Pons (tissue), 1 donor: Measurements from ENCODE around the gene GALNT2.
A peak's percentile ranks its signal among the peaks of the same experiment; 100 is the strongest.

Experiments
- DNase-seq: peaks from one replicate; pipeline ENCODE4 v3.0.0-alpha.2; 2016; ENCODE audit warnings: low spot score

Gene GALNT2

GRCh38 chr1:230129341-230129740, 62.3 kb downstream of the GALNT2 start:
- no peak for DNase-seq

- DNase-seq, result no peak
These were observed 63.3 kb downstream of the GALNT2 start for GRCh38 chr1:230130172-230130944.

GRCh38 chr1:230131457-230131856, 64.4 kb downstream of the GALNT2 start:
- no peak for DNase-seq

GRCh38 chr1:230132758-230133157, 65.7 kb downstream of the GALNT2 start:
- no peak for DNase-seq

GRCh38 chr1:230135726-230136125, 68.7 kb downstream of the GALNT2 start:
- DNase-seq, result no peak

- DNase-seq, result no peak
These were observed 69.7 kb downstream of the GALNT2 start for GRCh38 chr1:230136453-230137336.

- DNase-seq, result no peak
These were observed 70.3 kb downstream of the GALNT2 start for GRCh38 chr1:230137337-230137815.

- no peak for DNase-seq
These were observed 71.7 kb downstream of the GALNT2 start for GRCh38 chr1:230138561-230139239.

- no peak for DNase-seq
These were observed 72.3 kb downstream of the GALNT2 start for GRCh38 chr1:230139315-230139714.

- no peak for DNase-seq
These were observed 72.7 kb downstream of the GALNT2 start for GRCh38 chr1:230139741-230140140.

- DNase-seq, result no peak
These were observed 73.4 kb downstream of the GALNT2 start for GRCh38 chr1:230140221-230141020.

GRCh38 chr1:230141021-230141648, 74.1 kb downstream of the GALNT2 start:
- no peak for DNase-seq

- no peak for DNase-seq
These were observed 75.0 kb downstream of the GALNT2 start for GRCh38 chr1:230141797-230142607.

- DNase-seq, result no peak
These were observed 75.7 kb downstream of the GALNT2 start for GRCh38 chr1:230142608-230143210.

GRCh38 chr1:230143534-230143933, 76.5 kb downstream of the GALNT2 start:
- DNase-seq, result peak; percentile 62

GRCh38 chr1:230144010-230144614, 77.1 kb downstream of the GALNT2 start:
- no peak for DNase-seq

- no peak for DNase-seq
These were observed 77.9 kb downstream of the GALNT2 start for GRCh38 chr1:230144758-230145504.

GRCh38 chr1:230145505-230145899, 78.5 kb downstream of the GALNT2 start:
- DNase-seq, result no peak
